NCI-H2107 (cell line): ENCODE data around the gene TMEM269.
"Not testable (repeated sequence)": the region's sequence is repeated elsewhere in the genome, so short reads cannot be mapped to it uniquely, and the experiment has no call there.

ENCODE experiments used
- DNase-seq: peaks from one replicate; lab custom pipeline; 2025; lab: John Stamatoyannopoulos, UW

TMEM269 gene

DNA sequence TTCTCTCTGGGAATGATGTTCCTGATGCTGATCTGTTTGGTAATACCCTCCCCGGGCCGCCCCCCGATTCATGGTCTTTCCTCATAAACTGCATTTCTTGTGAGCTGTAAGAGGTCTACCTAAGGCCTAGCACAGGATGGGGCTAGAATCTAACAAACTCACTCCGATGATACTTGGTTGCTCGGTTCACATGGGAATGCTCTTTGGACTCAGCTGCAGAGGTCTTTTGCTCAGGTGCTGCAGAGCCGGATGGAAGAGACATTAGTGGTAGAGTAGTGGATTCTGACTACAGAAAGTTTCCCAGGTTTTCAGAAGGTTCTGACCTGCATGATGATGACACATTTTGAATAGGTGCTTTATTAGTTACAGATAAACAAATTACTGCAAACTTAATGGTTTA, 8.3 kb upstream of the TMEM269 start:
- no peak for DNase-seq

DNA sequence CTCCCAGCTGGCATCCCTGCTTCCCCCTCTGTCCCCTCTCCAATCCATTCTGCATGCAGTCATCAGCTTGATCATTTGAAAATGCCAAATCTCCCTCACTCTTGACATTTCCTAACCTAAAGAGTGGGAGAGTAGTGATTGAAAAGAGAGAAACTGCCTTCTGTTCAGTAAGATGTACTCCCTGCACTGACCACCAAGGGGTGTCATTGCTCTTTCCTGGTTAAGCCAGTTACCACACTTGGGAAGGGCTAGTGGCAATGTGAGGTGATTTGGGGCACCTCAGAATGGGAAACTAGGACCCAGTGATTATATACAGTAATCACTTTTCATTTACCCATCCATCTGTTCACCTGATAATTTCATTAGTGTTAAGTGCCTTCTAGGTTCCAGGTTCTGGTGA, 6.9 kb upstream of the TMEM269 start:
- DNase-seq: peak; percentile 11

DNA sequence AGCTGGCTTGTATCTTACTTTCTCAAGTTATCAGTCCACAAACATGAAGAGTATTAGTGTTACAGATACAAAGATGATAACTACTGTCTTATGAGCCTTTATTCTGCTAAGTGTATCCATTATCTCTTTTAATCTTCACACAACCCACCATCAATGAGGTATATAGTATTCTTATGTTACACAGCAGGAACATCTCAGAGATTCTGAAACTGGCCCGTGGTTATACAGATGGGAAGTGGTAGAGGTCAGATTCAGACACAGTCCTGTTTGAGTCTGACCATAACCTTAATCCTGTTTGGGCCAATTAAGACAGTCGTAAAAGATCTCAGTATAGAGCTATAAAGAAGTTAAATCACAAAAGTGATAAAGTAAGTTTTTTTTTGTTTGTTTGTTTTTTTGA, 5.1 kb upstream of the TMEM269 start:
- DNase-seq: no peak

DNA sequence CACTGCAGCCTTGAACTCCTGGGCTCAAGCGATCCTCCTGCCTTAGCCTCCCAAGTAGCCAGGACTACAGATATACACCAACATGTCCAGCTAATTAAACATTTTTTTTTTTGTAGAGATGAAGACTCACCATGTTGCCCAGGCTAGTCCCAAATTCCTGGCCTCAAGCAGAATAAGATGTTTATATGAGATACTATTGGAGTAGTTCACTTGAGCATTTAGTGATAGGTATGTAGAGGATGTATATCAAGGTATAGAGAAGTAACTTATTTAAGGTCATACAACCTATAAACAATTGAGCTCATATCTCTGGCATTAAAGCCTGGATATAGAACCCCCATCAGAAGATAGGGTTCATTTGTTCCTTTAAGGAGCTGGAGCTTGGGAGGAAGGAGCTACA, 4.6 kb upstream of the TMEM269 start:
- DNase-seq: no peak

DNA sequence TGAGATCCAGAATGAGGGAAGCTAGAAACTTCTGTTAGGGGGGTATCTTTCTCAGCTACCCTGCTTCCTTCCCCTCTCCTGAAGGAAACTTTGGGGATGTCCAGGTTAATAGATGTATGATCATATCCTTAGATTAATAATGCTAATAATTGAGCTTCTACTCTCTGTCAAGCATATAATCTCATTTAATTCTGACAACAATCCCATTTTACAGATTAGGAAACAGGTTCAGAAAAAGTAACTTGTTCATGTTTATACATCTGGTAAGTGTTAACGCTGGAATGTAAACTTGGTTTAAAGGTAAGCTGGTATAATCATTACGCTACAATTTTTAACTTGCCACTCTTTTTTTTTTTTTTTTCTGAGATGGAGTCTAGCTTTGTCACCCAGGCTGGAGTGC, 1.7 kb upstream of the TMEM269 start:
- no peak for DNase-seq

DNA sequence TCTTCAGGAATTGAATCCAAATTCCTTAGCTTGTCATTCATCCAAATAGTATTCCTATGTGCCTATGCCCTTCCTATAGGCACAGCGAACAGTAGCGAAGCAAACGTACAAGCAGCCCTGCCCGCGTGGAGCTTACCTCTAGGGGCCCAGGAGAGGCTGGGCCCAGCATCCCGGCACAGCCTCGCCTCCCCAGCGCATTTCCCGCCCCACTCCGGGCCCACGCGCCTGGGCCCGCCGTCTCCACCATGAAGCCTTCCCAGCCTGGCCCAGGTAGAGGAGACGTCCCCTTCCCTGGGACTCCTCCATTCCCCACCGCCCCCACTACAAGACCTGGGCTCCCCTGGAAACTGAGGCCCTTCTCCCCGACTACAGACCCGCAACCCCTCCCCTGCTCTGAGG, 245 bp upstream of the TMEM269 start:
- no peak for DNase-seq

DNA sequence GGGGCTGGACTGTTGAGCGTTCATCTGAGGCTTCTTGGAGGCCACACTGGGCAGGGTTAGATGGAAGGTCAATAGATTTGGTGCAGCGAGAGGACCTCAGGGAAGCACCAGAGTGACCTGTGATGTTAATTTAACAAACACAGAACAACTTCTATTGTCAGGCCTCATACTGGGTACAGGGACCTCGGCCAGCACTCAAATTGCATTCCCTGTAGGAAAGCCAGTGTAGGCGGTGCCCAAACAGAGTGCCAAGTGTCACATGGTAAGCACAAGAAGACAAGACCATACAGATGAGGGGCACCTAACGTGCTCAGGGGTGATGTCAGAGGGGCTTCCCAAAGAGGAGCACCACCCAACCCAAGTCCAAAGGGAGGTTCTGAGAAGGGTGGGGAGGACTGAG, 1.3 kb downstream of the TMEM269 start:
- no peak for DNase-seq

DNA sequence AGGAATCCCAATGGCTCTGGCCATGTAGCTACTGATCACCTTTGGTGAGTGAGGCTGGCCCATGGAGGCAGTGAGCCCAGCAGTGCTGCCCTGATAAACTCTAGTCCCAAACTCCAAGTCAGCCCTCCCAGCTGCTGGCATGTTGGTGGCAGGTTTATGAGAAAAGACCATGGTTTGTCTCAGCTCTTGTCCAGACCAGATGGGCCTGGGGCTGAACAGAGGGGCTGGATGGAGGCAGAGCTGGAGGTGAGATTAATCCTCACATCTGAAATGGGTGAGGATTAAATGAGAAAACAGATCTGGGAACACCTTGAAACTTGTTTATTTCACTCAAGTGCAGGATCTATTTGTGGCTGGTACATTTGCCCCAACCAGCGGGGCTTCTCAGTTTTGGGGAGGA, 3.2 kb downstream of the TMEM269 start:
- no peak for DNase-seq

DNA sequence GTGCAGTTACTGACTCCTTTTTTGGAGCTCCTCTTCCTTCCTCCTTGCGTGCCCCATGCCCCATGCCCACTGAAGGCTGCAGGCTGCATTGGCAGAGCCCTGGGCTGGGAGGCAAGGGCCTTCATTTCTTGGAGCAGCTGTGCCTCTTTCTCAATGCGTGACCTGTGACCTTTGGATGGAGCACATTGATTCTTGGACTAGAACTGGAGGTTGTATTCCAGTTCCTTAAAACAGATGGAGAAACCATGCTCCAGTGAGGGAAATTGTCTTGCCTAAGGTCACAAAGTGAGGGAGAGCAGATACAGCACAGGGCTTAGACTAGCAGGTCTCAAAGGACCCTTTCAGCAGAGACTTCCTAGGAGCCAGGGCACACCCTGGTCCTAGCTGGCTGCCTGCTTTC, 9.0 kb downstream of the TMEM269 start:
- DNase-seq: no peak

DNA sequence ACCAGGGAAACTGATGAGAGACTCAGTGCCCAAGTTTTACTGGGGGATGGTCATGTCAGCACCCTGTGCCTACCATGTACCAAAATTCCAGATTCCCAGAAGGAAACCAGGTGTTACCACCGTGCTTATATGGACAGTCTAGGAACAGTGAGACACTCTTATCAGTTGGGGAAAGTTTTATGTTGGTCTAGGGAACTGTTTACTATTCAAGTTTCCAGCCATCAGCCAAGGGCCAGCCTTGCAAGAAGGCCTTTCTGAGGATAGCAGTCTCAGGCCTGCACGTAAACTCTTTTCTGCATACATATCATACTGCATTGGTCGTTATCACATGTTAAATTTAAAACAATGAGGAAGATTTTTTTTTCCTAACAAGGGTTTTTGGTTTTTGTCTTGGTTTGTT, 12.6 kb downstream of the TMEM269 start:
- no peak for DNase-seq

DNA sequence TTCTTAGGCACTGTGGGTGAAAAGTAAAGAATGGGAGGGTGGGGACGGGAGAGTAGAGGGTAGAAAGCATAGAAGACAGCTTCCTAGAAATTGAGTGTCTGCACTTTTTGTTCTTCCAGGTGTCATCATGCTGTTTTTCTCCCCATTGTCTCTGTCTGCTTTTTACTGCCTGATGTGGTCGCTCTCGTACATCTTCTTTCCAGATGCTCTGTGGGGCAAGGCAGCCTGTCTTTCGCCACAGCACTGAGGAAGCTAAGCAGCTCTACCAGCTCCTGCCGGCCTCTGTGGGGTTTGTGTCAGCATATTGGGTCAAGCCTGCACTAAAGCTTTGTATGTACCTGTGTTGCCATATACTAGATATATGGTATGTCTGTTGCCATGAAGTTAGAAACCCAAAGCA, 13.2 kb downstream of the TMEM269 start:
- no peak for DNase-seq

DNA sequence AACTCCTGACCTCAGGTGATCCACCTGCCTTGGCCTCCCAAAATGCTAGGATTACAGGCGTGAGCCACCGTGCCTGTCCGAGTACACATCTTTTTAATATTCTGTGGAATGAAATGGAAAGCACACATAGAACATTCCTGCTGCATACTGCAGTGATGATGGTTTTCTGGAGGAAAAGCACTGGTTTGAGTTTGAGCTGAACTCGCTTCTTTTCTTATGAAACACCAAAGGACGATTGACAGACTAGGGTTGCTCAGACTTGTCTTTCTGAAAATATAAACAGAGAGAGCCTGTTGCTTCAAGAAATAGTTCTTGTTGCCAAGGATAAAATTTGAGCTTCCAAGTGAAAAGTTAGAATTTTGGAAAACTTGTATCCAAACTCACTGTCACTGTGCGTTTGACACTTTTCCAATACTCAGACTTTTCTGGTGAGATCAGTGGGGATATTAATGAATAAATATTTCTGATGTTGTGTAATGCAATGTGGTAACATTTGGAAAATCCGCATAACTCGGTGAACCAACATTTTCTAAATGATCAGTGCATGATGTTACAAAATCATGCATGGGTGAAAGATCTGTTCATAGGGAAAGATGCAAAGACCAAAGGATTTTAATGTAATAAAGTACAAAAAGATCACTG, 17.2 kb downstream of the TMEM269 start:
- DNase-seq: no peak

DNA sequence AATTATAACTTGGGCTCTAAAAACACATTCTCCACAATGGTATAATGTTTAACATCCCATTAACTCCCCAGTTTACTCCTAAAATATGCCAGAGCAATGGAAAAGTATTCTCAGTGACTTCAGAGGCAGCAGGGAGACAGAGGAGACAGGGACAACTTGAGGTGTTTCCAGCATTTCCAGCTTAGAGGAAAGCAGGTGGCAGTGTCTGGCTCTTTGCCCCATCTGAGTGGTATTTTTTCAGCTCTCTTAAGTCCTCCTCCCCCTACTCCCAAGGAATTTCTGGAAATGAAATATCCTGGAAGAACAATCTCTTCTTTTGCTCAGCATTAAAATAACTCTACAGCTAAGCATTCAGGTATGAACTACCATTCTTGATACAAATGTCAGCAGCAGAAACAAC, 21.4 kb downstream of the TMEM269 start:
- no peak for DNase-seq

DNA sequence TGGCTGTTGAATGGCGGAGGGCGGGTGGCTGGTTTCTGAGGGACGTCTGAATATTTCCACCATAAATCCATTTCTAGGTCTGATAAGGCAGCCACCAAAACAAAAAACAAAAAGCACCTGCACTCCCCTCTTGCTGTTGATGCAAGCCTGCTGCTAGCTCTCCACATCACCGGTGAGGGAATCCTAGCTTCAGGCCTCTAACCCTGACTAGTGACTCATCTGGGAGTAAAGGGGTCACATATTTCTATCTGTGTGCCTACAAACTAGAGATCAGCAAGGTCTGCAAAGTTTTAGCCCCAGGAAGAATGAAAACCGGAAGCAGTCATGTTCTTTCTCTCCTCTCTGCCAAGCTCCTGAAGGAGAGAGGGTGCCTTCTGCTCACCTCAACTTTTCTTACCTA, 21.8 kb downstream of the TMEM269 start:
- DNase-seq: no peak

DNA sequence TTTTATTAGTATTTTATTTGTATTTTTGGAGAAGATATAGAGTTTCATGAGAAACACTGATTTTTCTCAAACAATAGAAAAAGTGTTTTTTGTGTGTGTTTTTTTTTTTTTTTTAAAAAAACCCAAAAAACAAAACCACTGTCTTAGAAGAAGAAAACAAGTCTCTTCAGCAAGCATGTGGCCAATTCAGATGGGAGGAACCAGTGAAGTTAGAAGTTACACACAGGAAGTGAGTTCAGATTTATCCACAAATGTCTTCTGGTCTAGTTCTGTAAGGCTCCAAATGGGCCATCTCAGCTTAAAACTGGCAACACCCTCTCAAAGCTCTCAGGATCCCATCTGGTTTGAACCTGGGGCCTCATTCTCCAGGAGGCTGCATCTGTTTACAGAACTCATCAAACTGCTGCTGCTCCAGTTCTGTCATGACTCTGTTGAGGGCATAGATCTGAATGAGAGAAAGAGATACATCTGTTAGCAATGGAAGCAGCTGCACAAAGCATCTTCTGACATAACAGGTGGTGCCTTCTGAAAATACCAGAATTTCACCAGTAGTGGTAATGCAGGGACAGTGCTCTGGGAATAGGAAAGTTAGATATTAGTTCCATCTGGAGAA, 22.4 kb downstream of the TMEM269 start:
- no peak for DNase-seq

DNA sequence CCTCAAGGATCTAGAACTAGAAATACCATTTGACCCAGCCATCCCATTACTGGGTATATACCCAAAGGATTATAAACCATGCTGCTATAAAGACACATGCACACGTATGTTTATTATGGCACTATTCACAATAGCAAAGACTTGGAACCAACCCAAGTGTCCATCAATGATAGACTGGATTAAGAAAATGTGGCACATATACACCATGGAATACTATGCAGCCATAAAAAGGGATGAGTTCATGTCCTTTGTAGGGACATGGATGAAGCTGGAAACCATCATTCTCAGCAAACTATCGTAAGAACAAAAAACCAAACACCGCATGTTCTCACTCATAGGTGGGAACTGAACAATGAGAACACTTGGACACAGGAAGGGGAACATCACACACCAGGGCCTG, 30.0 kb downstream of the TMEM269 start:
- not testable (repeated sequence) for DNase-seq

DNA sequence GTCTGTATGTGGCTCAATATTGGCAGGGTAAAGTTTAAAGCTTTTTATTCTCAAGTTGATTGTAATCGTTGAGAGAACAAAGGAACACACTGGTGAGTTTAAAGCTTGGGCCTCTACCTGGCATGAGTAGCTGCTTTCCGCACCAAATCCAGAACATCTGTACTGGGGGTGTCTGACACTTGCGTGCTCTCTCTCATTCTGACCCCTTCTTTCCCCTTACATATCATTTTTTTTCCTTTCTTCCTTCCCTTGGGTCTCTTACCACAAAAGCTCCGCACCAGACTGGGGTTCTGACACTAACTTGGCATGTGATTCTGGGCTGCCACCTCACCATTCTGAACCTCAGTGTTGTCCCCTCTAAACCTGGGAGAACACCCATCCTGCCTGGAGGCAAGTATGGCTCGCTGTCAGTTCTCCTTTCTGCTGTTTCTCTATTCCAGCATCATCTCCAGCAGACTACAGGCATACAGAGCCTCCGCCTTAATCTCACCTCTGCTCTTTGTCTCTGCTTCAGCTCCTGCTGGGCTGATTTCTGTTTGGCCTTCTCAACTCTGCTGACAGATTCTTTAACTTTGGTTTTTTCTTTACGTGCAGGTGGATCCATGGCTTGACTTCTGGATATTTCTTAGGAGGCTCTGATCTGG, 31.3 kb downstream of the TMEM269 start:
- no peak for DNase-seq

DNA sequence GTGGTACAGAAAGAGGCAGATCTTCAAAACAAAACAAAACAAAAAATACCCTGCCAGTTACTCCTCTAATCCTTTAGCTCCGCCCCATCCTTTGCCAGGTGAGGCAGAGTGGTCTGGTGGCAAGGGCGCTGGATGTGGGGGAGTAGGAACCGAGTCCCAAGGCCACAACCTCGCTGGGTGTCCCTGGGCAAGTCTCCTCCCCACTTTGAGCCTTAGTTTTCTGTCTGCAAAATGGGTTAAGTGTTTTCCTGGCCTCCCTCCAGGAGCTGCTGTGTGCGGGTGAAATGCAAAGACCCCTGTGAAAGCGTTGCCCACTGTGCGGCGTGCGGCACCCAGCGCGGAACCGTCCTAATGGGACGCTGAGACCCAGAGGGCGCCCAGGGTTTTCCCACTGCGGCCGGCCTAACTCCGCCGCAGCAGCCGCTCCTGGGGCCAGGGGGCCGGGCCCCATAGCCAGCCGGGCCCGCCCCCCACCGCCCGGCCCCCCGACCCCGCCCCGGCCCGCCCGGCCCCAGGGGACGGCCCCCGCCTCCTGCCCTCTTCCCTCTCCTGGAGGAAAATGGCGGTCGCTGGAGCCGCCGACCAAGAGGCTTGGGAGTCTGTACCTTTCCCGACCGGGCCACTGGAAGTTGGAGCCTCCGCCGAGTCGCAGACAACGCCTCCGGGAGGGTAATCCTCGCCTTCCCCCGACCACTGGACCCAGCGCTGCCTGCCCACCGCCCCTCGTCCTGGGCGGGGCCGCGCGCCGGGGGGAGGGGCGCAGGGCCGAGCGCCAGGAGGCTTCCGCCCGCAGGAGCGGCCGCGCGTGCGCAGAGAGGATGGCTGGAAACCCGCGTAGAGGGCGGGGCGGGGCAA, 32.0 kb downstream of the TMEM269 start, which contains the start of the genes ERMAP and SVBP:
Gene ERMAP, plus strand, starts transcription at position 538 of the 855 bp plus-strand sequence. CDS start 13,327 bp downstream, outside the sequence.
Gene SVBP, minus strand, starts transcription at position 813 of the 855 bp plus-strand sequence. CDS start 853 bp downstream, outside the sequence.
- peak; percentile 81 for DNase-seq

DNA sequence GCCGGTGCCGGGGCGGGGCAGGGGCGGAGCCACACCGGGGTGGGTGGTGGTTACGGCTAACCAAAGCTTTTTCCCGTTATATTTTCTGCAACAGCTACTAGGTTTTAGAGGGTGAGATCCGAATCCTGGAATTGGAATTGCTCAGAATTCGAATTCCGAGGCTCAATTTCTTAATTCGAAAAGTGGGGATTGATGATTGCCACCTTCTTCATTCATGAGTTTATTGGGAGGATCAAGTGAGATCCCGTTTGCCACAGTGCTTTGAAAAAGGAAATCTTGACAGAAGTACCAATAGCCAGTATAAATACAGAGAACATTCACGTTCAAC, 32.6 kb downstream of the TMEM269 start:
- no peak for DNase-seq

DNA sequence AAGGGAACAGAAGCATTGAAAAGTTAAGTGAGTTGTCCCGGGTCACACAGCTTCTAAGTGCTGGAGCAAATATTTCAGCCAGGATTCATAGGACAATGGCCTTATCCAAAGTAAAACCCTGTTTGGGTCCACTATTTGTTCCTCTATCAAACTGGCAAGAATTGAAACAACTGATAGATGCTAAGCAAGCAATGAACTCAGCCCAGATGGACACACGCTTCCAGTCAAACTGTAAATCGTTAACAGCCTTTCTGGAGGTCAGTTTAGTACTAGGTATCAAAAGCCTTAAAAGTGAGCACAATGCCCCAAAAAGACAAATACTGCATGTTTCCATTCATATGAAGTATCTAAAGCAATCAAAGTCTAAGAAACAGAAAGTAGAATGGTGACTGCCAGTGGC, 33.2 kb downstream of the TMEM269 start:
- no peak for DNase-seq

DNA sequence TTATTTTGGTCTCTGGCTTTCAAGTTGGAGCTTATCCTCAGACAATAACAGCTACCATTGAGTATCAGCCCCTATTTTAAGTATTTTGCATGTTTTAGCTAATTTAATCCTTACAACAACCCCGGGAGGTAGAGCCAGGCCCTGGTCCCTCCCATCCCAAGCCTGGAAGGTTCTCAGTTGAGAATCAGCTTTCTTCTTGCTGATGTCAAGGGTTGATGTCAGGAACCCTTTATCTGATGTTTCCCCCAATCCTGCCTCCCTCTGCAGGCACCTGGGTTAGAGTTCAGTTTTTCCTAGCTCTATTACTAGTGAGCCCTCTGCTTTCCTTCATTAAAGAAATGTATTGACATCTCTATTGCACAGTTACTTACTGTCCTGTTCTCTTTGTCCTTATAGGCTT, 36.0 kb downstream of the TMEM269 start:
- no peak for DNase-seq

DNA sequence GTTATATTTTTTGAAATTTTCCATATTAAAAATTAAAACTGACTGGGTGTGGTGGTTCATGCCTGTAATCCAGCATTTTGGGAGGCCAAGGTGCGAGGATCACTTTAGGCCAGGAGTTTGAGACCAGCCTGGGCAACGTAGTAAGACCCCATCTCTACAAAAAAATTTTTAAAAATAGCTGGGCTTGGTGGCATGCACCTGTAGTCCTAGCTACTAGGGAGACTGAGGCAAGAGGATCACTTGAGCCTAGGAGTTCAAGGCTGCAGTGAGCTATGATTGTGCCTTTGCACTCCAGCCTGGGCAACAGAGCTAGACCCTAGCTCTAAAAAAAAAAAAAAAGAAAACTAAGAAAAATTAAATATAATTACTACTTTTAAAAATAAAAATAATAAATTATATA, 36.9 kb downstream of the TMEM269 start:
- DNase-seq: no peak
